MM.1S (cell line): ENCODE measurements around the gene INSC.

Source experiments
- EZH2phosphoT487 ChIP-seq: fragments of 300-600 bp; sonication (generic); IDR thresholded peaks from 2 replicates; pipeline ENCODE4 v1.6.1; 2018; ENCODE audit warnings: antibody characterized with exemption, low read length
- TF ChIP-seq, protein P1 (sequence below): fragments of 300-600 bp; sonication (generic); IDR thresholded peaks from 2 replicates; pipeline ENCODE4 v1.5.1; 2016; ENCODE audit warnings: antibody characterized with exemption, low read length, mixed read lengths

DNA sequence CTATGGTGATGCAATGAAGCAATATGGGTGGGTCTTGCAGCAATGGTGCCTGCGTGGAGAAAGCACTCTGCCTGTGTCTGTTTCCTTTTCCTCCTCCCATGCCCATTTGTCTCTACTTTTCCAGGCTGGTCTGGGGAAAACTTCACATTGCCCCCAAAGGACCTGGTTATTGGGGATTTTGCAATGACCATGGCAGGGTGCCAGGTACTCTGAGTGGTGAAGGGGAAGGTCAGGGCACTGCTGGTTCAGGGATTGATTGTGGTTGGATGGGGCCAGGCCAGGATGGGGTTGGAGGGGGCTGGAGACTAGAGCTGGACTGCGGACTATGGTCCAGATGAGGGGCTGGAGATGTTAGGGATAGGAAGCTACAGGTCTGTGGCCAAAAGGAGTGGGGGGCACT, 92.1 kb downstream of the INSC start:
- TF ChIP-seq, protein P1, sequence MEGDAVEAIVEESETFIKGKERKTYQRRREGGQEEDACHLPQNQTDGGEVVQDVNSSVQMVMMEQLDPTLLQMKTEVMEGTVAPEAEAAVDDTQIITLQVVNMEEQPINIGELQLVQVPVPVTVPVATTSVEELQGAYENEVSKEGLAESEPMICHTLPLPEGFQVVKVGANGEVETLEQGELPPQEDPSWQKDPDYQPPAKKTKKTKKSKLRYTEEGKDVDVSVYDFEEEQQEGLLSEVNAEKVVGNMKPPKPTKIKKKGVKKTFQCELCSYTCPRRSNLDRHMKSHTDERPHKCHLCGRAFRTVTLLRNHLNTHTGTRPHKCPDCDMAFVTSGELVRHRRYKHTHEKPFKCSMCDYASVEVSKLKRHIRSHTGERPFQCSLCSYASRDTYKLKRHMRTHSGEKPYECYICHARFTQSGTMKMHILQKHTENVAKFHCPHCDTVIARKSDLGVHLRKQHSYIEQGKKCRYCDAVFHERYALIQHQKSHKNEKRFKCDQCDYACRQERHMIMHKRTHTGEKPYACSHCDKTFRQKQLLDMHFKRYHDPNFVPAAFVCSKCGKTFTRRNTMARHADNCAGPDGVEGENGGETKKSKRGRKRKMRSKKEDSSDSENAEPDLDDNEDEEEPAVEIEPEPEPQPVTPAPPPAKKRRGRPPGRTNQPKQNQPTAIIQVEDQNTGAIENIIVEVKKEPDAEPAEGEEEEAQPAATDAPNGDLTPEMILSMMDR: no peak
- no peak for TF ChIP-seq EZH2phosphoT487
